NOMO-1 treated with DMSO at 0.1 percent for 48 hours (cell line): ENCODE data around the gene KRT23.
A peak's percentile ranks its signal among the peaks of the same experiment; 100 is the strongest.

Source experiments
- DNase-seq: peaks from one replicate; lab custom pipeline; 2025; ENCODE audit not compliant: unreplicated experiment; lab: John Stamatoyannopoulos, UW

Gene KRT23

DNA sequence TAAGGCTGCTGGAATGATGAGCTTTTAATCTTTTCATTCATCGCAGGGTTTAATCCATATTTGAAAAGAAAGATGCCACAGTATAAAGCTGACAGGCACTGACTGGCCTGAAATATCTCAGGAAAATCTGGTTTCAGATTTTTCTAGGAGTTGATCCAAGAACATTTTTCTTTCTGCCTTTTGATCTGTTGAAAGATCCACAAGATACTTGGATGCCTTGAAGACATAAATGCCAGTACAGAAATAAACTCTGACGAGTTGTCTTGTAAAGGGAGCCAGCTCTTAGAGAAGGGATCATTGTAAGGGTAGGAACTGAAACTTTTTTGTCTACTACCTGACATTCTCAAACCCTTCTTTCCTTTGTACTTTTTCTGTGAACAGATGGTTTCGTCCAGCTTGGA, 27.0 kb downstream of the KRT23 start:
- DNase-seq = no peak

DNA sequence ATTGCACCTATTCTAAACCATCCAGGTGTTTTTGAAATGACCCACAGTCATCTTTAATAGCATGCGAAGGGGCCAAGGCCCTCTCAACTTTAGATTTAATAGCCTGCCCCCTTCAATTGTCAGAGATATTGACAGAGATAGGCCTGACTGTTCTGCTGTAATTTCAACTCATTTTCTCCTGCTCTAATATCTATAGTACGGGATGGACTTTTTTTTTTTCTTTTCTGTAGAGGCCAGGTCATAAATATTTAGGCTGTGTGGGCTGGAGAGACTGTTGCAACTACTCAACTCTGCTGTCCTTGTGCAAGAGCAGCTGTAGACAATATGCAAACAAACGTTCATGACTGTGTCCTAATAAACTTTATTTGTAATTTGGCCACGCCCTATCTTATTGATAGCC, 27.7 kb downstream of the KRT23 start:
- DNase-seq = peak; percentile 70

DNA sequence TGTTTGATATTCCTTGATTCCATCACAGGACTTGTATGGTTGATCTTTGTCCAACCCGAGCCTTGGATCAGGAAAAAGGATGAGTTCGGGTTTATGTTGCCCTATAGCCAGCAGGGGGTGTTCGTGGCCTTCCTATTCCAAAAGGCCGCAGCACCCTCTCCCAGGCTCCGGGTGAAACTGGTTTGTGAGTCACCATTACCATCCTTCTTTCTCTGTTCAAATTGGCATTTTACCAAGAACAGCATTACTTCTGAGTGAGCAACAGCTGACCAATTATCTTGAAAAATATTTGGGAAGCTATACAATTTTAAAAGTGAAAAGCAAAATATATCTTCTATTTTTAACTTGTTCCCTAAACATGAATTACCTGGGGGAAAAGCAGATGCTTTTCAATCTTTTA, 28.1 kb downstream of the KRT23 start:
- DNase-seq = peak; percentile 72

DNA sequence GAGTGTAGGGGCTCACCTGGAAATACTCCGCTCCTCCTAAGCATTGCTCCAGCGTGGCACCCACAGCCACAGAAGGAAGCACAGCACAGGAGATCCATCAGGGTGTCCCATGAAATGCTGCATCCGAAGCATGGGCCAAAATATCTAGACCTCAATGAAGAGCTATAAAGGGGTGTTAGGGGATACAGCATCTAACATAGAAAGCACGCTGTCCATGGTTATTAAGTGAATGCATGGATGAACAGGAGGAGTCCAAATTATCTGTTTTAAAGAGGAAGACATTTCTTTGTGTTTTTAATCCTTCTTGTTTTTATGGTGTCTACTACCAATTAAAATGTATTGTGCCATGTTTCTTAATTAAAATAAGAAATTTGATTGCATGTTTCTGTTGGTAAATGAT, 30.8 kb downstream of the KRT23 start:
- DNase-seq = no peak

DNA sequence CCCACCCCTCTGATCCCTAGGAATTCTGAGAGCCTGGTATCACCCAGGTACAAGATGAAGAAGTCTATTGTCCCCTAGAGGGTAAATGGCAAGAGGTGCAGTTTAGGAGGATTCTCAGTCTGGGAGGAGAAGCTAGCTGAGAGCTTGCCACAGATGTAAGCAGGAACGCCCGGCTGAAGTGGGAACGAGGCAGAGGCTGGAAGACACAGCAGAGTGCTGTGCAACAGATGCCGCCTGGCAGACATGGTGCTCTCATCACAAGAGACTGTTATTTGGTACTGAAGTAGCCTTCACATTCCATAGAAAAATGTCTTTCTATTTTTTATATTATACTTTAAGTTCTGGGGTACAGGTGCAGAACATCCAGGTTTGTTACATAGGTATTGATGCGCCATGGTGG, 32.1 kb downstream of the KRT23 start:
- DNase-seq = no peak

DNA sequence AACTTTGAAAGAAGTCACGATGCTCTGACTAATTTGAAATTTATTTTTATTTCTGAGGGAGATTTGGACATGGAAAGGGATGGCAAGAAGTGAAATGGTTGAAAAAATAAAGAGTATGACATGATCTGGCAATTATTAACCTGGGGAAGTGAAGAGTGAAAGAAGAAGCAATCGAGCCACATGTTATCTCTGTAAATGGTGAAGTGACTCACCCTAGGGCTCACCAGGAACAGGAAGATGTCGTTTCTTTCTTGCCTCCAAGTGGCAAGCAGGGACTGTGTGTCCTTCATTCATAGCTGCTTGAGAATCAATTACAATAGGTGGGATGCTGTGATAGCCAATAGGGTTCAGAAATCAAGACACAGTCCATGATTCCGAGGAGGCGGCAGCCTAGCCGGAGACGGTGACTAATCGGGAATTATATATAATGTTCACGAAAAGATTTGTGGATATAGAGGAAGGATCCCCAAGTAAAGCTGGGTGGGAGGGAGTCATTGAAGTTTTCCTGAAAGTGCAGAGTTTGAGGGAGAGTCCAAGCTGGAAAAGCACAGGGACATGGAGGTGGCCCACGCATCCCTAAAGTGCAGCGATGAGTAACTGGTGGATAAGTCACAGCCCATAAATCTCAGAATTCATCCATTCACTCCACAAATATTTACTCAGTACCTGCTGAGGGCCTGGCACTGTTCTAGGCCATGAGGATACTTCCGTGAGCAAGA, 34.2 kb downstream of the KRT23 start:
- DNase-seq = peak; percentile 89

DNA sequence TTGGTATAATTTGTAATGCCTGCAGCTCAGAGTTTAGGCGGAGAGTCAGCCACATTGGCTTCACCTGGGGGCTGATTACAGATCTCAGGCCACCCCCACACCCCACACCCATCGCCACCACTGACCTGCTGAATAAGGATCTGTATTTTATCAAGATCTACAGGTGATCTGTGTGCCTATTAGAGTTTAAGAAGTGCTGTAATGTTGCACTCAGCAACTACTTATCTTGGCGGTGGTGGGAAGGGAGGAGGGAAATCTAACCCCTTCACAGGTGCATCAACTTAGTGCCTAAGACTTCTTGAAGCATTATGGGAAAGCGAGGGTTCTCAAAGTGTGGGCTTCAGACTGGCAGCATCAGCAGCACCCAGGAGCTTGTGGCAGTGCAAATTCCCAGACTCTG, 34.9 kb downstream of the KRT23 start:
- DNase-seq = no peak

DNA sequence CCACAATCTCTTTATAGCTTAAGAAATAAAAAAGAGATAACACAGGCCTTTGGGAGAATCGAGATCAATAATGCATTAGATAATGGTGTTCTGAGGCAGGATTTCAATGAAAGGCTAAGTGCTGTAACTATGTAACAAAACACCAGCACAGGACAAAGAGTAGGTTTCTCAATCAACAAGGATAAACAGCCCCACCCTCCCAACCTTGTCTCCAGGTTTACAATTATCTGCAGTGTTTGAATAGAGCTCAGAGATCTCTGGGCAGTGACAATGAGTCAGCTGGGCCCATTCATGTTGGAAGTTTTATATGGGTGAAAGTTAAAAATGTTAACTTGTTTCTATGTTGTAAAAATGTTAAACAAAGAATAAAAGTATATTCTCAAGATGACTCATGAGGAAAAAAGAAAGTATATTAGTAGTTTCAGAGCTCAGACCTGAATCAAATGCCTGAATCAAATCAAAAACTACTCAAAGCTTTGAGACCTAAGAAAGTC, 35.4 kb downstream of the KRT23 start:
- DNase-seq = no peak

DNA sequence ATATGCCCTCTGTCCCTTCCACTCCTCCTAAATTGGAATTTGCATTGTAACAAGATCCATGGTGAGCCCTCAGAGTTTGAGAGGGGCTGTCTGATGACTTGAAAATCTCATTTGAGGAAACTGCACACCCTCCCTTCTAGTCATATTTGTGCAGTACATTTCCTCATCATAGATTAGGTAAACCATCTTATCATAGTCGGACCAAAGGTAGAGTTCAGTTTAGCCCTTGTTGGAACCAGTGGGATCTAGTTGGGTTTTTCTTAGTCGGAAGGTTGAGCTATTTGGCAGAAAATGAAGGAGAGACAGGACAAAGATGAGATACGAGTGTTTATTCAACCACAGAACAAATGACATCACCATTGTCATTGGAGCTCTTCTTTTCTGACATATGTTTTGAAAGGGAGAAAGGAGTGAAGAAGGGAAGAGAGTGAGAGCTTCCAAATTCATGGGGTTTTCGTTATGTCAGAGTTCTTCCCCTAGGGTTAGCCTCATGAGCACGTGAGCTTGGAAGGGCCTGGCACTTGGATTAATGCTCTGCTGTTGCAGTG, 36.6 kb downstream of the KRT23 start:
- no peak for DNase-seq

DNA sequence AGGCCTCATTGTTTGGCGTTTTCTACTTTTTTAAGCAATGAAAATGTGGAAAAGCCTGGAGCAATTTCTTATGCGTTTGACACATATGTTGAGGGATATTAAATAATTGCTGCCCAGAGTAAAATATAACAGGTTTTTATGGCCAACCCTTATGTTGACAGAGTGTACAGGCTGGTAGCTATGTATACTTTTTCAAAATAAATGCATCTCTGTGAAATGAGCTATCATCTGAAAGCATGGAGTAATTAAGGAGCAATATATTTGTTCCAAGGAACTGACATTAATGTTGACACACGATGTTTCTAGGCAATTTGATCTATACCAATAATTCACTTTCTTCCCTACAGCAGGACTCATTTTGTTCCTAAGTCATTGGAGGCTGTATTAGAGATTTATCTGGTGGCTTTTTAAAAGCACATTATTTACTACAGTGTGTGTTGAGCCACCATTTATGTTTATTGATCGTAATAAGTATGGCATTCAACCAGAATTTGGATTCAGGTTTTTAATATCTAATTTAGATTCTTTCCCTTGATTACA, 40.5 kb downstream of the KRT23 start:
- no peak for DNase-seq

DNA sequence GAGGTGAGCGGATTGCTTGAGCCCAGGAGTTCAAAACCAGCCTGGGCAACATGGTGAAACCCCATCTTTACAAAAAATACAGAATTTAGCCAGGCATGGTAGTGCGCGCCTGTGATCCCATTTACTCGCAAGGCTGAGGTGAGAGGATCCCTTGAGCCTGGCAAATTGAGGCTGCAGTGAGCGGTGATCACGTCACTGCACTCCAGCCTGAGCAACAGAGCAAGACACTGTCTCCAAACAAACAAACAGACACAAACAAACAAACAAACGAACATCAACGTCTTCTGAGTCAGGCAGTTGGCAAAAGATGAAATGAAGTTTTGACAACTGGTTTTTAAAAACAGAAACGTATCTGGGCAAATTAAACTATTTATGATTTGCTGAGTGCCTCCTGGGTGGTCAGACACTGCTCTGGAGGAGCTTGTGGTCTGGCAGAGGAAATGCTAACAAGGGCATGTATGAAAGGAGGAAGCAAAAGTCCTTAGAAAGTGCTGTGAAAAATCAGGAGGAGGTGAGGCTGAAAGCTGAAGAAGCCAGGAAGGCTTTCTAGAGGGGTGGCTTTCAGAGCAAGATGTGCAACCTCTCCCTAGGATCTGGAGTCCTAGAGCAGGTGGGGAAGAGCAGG, 42.2 kb downstream of the KRT23 start:
- DNase-seq = peak; percentile 60

DNA sequence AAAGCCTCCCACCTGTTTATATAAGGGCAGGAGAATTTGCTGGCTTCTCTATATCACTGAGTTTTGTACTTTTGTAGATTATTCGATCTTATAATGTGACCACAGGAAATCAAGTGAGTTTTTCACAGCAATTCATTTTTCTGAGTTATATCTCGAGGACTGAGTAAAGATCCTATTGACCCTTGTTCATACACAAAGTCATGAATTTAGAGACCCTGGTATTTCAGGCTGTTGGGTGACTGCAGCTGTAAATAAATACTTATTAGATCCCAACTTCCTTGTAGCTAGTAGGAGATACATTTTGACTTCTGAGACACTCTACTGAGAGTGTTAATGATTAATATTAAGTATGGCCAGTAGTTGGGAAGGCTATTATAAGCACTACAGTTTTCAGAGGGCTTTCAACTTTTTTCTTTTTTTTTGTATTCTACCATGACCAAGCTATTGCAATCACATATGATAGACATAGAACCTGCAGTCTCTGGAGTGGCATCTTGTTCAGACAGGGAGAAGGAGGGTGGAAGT, 49.2 kb downstream of the KRT23 start:
- no peak for DNase-seq

DNA sequence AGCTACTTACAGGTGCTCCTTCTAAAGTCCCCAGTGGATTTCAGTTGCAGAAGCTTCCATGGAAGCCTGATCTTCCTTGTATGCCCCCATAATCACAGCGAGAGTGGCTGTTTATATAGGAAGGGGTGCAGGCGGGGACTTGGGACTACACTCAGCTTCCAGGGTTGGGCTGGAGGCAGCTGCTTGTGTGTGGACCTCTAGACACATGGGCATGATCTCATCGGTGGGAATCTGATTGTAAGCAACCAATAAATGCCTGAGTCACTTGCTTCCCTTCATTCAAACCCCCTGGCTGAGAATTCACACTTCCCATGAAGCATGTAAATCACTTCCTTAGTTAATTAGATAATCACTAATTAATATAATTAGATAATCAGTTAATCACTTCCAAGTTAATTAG, 51.4 kb downstream of the KRT23 start:
- no peak for DNase-seq

DNA sequence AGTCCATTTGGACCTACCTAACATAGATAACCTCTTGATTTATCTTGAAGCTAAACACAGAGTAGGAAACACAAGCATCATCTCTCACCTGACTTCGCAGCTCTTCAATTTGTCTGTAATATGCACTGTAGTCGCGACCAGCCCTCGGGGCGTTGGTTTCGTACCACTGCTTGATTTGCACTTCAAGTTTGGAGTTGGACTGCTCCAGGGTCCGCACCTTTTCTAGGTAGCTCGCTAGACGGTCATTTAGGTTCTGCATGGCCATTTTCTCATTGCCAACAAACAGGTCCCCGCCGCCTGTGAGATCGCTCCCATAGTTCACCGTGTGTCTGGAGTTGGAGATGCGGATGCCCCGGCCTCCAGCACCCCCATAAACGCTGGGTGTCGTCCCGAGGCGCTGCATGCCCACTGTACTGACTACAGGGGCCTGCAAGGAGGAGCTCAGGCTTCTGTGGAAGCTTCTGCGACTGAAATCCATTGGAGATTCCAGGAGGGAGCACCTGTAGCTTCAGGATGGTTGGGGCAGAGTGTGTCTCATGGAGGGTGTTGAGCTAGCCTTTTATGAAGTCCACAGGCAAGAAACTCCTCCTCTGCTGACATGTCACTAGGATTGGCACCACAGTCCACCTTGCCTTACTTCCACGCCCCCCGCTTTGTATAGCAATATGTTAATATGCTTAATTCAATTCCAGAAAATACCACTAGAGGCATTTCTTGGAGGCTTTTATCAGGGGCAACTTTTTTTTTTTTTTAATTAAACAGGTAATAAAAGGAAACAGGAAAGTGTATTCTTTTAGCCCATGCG, 52.5 kb downstream of the KRT23 start, which contains the start of gene KRT20:
Gene KRT20 (minus strand): TSS at position 535 of the 805 bp plus-strand sequence. CDS start 57 bp downstream, at position 478.
- DNase-seq = no peak

DNA sequence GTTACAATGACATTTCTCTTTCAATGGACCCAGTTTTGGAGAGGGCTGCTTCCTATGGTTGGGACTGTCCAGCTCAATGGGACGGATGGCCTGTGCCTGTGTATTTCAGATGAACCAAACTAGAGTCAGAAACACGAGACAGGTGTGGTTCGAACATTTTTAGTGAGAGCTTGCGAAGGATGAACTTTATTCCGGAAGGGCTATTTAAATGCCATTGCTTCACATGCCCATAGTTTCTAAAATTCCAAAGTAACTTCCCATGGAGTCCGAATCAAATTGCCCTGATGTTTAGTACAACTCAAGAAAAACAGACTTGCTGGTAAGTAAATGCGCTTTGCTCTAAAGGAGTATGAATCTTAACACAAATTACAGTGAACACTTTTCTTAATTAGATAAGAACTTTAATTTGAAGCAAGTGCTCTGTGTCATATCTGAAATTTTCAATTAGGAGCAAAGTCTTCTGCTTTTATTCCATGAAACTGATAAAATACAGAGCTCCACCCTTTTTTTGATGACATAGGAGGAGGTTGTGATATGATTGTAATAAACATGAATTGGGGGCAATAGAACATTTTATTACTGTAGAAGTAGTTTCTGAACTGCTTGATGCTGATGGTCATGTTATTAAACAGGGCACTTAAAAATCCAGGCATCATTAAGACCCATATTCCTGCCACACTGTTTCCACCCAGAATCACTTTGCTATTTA, 53.7 kb downstream of the KRT23 start:
- DNase-seq = no peak

DNA sequence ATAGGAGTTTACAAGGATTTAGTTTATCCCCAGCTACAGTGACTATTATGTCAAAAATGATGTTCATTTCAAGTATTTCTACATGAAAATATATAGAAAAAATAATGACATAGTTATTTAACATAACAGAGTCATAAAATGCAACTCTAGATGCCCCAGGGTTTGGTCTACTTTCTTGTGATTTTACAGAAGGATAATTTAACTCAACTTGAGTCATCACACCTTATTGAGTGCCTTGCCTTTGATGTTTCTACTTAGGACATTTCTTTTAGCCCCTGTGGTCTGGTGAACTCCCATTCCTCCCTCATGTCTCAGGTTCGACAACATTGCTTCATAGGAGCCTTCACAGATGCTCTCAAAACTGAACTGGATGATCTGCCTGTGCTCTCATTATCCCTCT, 54.4 kb downstream of the KRT23 start:
- no peak for DNase-seq

DNA sequence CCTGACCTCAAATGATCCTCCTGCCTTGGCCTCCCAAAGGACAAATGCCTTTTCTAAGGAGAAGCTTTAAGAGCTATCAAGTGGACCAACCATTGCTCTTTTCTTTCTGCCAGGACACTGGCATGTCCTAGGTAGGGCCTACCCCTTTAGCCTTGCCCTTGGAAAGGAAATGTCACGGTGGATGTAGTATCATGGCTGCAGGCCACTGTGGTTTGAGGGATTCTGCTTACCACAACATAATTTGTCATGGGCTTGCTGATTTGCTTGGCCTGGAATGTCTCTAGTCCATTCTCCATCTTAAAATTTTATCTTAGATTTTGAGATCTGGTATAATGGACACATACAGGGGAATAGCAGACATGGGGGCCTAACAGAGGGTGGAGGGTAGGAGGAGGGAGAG, 58.4 kb downstream of the KRT23 start:
- DNase-seq = no peak

DNA sequence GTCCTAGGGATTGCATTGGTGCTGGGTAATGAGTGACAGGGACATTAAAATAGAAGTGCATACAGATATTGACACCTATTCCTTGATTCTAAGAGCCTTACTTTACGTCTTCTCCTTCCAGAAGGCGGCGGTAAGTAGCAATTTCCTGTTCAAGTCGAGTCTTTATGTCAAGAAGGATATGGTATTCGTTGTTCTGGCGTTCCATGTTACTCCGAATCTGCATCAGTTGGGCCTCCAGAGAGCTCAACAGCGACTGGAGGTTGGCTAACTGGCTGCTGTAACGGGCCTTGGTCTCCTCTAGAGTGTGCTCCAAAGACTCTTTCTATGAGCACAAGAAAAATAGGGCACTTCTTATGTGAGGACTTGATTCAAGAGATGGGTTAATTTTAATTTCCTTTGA, 59.4 kb downstream of the KRT23 start:
- DNase-seq = no peak

DNA sequence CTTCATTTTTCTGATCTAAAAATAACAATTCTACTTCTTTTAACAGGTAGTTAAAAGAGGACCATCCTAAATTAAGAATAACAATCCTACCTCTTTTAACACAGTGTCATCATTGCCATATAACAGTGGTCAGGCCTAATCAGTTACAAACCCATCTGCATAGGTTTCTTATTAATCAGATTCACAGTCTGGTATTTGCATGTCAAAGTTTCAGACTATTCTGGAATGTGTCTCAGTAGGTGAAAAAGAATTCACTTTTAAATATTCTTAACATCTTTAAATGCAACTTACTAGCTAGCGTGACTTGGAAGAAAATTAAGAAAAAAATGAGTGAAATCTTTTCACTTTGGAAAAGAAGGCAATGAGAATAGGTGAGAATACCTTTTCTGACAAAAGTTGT, 63.6 kb downstream of the KRT23 start:
- no peak for DNase-seq

DNA sequence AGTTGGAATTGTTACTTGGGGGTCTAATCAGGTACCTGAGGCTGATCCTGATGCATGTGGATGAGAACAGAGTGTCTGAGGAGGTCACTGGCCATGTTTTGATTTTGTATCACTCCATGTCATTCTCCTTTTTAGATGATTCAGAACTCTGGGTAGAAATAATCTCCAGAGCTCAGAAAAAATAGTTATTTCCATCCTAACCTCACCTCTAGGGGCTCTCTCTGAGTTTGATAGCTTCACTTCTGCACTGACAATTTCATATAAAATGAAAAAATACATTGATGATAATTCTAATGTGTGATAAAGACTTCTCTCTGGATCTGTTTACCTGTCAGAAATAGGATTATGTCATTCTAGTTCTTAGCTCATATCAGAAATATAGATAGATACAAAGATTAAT, 64.2 kb downstream of the KRT23 start:
- DNase-seq = no peak
